GM19397 (cell line): ENCODE measurements around the gene CDK19.
A peak's percentile ranks its signal among the peaks of the same experiment; 100 is the strongest.
"Not testable (repeated sequence)": the region's sequence is repeated elsewhere in the genome, so short reads cannot be mapped to it uniquely, and the experiment has no call there.

Source experiments
- ATAC-seq: cut with Tn5 transposase; IDR thresholded peaks from one replicate; pipeline ENCODE4 v1.9.1; 2021; ENCODE audit warnings: mild to moderate bottlenecking, moderate library complexity; ENCODE audit not compliant: unreplicated experiment

Gene CDK19

GRCh38 chr6:110814102-110815014, 911 bp downstream of the CDK19 start:
- ATAC-seq, result peak; percentile 20

- ATAC-seq, result no peak
These were observed 1.7 kb downstream of the CDK19 start for GRCh38 chr6:110813338-110814101.

GRCh38 chr6:110812719-110813118, 2.5 kb downstream of the CDK19 start:
- no peak for ATAC-seq

- ATAC-seq, result no peak
These were observed 4.2 kb downstream of the CDK19 start for GRCh38 chr6:110810896-110811586.

GRCh38 chr6:110809792-110810191, 5.5 kb downstream of the CDK19 start:
- ATAC-seq, result no peak

- ATAC-seq, result not testable (repeated sequence)
These were observed 13.1 kb downstream of the CDK19 start for GRCh38 chr6:110802175-110802574.

GRCh38 chr6:110800839-110801196, 14.5 kb downstream of the CDK19 start:
- ATAC-seq, result no peak

GRCh38 chr6:110800196-110800838, 15.0 kb downstream of the CDK19 start:
- no peak for ATAC-seq

- no peak for ATAC-seq
These were observed 15.6 kb downstream of the CDK19 start for GRCh38 chr6:110799655-110800054.

- ATAC-seq, result no peak
These were observed 16.1 kb downstream of the CDK19 start for GRCh38 chr6:110799189-110799588.

GRCh38 chr6:110795271-110795670, 20.0 kb downstream of the CDK19 start:
- ATAC-seq, result no peak

- ATAC-seq, result no peak
These were observed 28.6 kb downstream of the CDK19 start for GRCh38 chr6:110786696-110787095.

GRCh38 chr6:110786271-110786670, 29.0 kb downstream of the CDK19 start:
- ATAC-seq, result no peak

- ATAC-seq, result no peak
These were observed 30.7 kb downstream of the CDK19 start for GRCh38 chr6:110784610-110784979.

- no peak for ATAC-seq
These were observed 33.6 kb downstream of the CDK19 start for GRCh38 chr6:110781522-110782214.

- ATAC-seq, result no peak
These were observed 36.9 kb downstream of the CDK19 start for GRCh38 chr6:110778333-110778732.

GRCh38 chr6:110777636-110778035, 37.6 kb downstream of the CDK19 start:
- no peak for ATAC-seq

GRCh38 chr6:110776413-110776812, 38.9 kb downstream of the CDK19 start:
- no peak for ATAC-seq

- ATAC-seq, result no peak
These were observed 45.3 kb downstream of the CDK19 start for GRCh38 chr6:110769923-110770322.

- no peak for ATAC-seq
These were observed 47.2 kb downstream of the CDK19 start for GRCh38 chr6:110768057-110768456.
